AG04450 (cell line): ENCODE measurements around the gene MAPKAPK3. TPM values are rescaled to one million over a fixed set of nuclear protein-coding genes. Genes with fewer than 3 reads are reported as not detected.

ENCODE experiments used
- CTCF ChIA-PET: fragments of 300-600, 350-600 bp; formaldehyde crosslinking; extraction: SDS; loops from one replicate; lab custom pipeline; 2022; ENCODE audit warnings: antibody characterized with exemption, inconsistent platforms; lab: Charles Lee
- POLR2A ChIA-PET: fragments of 350-600 bp; formaldehyde crosslinking; extraction: SDS; loops from one replicate; lab custom pipeline; 2021; ENCODE audit warnings: antibody characterized with exemption, inconsistent platforms; lab: Yijun Ruan, JAX
- DNase-seq: peaks from one replicate; pipeline ENCODE4 v3.0.0-alpha.2; 2011; ENCODE audit warnings: low read depth, low spot score
- H3K27ac ChIP-seq: one replicate; pipeline ENCODE4 v1.5.1; 2012; ENCODE audit warnings: low read depth, low read length, control low read depth
- H3K27me3 ChIP-seq: one replicate; pipeline ENCODE4 v1.6.0; 2012; ENCODE audit warnings: low read length; ENCODE audit not compliant: control insufficient read depth, insufficient read depth
- H3K4me3 ChIP-seq: 2 replicates; pipeline ENCODE4 v1.5.1; 2011; ENCODE audit warnings: mild to moderate bottlenecking, low read depth, low read length, control low read depth
- H3K9me3 ChIP-seq: 2 replicates; pipeline ENCODE4 v1.5.1; 2012; ENCODE audit warnings: low read length; ENCODE audit not compliant: control insufficient read depth, insufficient read depth
- polyA plus RNA-seq: library from polyadenylated mRNA; depleted of rRNA; stranded (reverse); fragments of >200 nt; gene quantifications from 2 replicates; pipeline ENCODE4 v1.2.3, GENCODE V29; 2011
- TF ChIP-seq, protein P1 (sequence below): IDR thresholded peaks from 2 replicates; pipeline ENCODE4 v1.5.1; 2011; ENCODE audit warnings: low read depth, low read length, control low read depth, inconsistent platforms

MAPKAPK3 gene
- polyA plus RNA-seq, 1 experiment, result 35.7 TPM

DNA sequence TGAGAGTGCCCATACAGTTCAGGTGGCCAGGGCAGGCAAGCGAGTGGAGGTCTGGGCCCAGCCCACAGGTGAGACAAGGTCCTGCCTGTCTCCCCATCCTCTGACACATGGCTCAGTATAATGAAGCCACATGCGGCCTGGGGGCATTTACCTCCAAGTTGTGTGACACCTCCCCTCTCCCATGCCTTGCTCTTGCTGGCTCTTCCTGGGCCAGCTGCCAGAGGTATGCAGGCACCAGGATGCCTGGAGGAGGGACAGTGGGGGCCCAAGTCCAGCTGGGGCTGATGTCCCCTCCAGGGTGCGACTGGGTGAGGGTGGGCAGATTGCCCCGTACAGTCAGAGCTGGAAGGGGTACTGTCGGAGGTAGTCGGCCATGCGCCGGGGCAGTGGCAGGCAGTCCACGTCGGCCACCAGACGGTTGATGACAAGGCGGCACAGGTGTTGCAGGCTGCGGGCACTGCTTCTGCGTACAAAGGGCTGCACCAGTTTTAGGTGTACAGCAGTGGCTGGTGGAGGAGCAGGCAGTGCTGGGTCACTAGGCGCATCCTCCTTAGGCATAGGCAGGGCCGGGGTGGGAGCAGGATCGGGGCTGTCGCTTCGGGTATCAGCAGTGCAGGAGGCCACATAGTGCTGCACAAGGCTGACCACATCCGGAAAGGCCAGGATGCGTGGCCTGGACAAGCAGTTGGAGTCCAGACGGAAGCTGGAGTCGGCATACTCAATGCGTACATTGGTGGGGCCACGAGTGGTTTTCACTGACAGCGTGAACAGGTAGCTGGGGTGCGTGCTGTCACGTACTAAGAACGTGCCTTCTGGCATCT, 9.5 kb upstream of the MAPKAPK3 start:
- Histone ChIP-seq H3K27ac (no peak overlapping the region), H3K4me3 (no peak overlapping the region), H3K9me3 (no peaks in the 10 kb centered on the region), H3K27me3 (no peaks in the 10 kb centered on the region)
- TF ChIP-seq, protein P1, sequence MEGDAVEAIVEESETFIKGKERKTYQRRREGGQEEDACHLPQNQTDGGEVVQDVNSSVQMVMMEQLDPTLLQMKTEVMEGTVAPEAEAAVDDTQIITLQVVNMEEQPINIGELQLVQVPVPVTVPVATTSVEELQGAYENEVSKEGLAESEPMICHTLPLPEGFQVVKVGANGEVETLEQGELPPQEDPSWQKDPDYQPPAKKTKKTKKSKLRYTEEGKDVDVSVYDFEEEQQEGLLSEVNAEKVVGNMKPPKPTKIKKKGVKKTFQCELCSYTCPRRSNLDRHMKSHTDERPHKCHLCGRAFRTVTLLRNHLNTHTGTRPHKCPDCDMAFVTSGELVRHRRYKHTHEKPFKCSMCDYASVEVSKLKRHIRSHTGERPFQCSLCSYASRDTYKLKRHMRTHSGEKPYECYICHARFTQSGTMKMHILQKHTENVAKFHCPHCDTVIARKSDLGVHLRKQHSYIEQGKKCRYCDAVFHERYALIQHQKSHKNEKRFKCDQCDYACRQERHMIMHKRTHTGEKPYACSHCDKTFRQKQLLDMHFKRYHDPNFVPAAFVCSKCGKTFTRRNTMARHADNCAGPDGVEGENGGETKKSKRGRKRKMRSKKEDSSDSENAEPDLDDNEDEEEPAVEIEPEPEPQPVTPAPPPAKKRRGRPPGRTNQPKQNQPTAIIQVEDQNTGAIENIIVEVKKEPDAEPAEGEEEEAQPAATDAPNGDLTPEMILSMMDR, result no peak
- POLR2A ChIA-PET, result interaction anchor here (1.4 kb wide), 1 partner anchor 39 kb away, joined by 4 read pairs; no protein-coding TSS in a partner anchor
- CTCF ChIA-PET, result interaction anchor here (12.3 kb wide), 1 partner anchor 35 kb away, joined by 436 read pairs; the partner anchor contains the start of genes C3orf18 and HEMK1
- DNase-seq, result no peak

DNA sequence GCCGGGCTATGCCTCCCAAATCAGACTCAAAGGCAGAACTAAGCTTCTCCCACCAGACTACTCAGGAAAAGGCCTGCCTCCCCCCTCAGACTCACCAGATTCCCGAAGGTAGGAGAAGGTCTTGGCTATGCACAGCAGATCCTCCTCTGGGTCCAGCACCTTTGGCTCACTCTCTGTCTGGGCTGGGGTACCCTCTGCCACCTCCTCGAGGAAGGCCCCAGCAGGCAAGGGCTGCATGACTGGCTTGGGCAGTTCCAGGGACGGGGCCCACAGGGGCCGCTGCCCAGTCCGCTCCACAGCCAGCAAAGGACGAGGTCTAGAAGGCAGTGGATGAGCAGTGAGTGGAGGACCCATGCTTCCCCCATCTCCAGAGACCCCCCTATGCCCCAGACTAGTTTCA, 8.7 kb upstream of the MAPKAPK3 start:
- no peak for DNase-seq
- Histone ChIP-seq H3K27me3 (no peaks in the 10 kb centered on the region), H3K27ac (no peak overlapping the region), H3K9me3 (no peaks in the 10 kb centered on the region), H3K4me3 (no peak overlapping the region)
- POLR2A ChIA-PET, result interaction anchor here (1.4 kb wide), 1 partner anchor 39 kb away, joined by 4 read pairs; no protein-coding TSS in a partner anchor
- CTCF ChIA-PET, result interaction anchor here (12.3 kb wide), 1 partner anchor 36 kb away, joined by 436 read pairs; the partner anchor contains the start of genes C3orf18 and HEMK1
- TF ChIP-seq, protein P1, result no peak

DNA sequence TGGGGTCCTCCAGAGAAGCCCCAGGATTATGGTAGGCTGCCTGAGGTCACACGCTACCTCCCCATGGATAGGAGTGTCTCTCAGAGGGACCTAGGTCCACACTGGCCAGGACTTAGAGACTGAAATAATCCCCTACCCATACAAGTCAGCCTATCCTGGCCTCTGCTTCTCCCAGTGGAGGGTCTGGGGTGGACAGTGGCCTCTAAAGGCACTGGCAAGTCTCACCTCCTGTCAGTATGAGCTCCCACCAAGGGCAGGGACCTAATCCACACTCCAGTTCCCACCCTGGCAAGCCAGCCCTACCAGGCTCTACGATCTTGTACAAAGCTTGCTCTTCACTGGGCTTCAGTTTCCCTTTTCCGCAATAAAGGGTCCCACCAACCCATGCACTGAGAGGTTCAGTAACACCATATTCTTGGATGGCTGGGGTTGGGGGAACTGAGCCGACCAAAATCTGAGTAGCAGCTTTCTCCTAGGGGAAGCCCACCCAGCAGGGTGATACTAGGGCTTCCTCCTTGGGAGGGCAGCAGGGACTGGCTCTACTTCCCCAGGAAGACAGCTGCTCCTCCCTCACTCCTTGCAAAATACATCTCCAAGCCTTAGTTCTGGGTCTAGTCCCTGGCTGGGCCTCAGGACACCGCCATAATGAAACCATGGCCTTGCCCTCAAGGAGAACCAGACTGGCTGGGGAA, 7.7 kb upstream of the MAPKAPK3 start:
- Histone ChIP-seq H3K4me3 (no peak overlapping the region), H3K27me3 (no peaks in the 10 kb centered on the region), H3K9me3 (no peaks in the 10 kb centered on the region), H3K27ac (no peak overlapping the region)
- TF ChIP-seq, protein P1, result no peak
- CTCF ChIA-PET, result interaction anchor here (0.6 to 12.3 kb wide), 2 partner anchors 36 to 1060 kb away, joined by 3 to 436 read pairs; partner anchors contain the start of genes C3orf18 and HEMK1
- POLR2A ChIA-PET, result interaction anchor here (1.0 kb wide), 1 partner anchor 776 kb away, joined by 3 read pairs; the partner anchor contains the start of gene MANF
- DNase-seq, result no peak

DNA sequence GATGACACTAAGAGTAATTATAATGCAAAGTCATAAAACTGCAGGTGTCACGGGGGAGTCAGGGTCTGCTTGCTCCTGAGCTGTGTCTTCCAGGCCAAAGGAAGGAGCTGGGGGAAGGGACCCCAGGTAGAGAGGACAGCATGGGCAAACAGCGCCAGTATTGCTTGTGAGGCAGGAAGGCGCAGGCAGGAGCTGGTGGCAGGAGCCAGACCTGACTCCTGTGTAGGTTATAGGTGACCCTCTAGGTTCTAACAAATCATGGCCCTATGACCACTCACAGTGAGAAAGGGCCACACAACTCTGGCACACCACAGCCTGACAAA, 7.2 kb upstream of the MAPKAPK3 start:
- TF ChIP-seq, protein P1, result no peak
- no peak for DNase-seq
- H3K9me3 ChIP-seq, result no peaks in the 10 kb centered on the region
- CTCF ChIA-PET, result interaction anchor here (12.3 kb wide), 1 partner anchor 37 kb away, joined by 436 read pairs; the partner anchor contains the start of genes C3orf18 and HEMK1
- POLR2A ChIA-PET, result interaction anchor here (1.0 to 2.8 kb wide), 3 partner anchors 8 to 775 kb away, joined by 3 to 61 read pairs (median 48); partner anchors contain the start of genes HEMK1 and MANF
- no peaks in the 10 kb centered on the region for H3K27me3 ChIP-seq
- H3K27ac ChIP-seq, result no peak overlapping the region
- H3K4me3 ChIP-seq, result no peak overlapping the region
